H1 (cell line): Measurements from ENCODE around the gene GALNT6. TPM values are rescaled to one million over a fixed set of nuclear protein-coding genes. Genes with fewer than 3 reads are reported as not detected.

Experiments
- CTCF ChIA-PET: fragments of 300-600 bp; sonication (Branson Sonifier 250); formaldehyde crosslinking; loops from one replicate; lab custom pipeline; 2021; ENCODE audit not compliant: partially characterized antibody; lab: Charles Lee
- POLR2A ChIA-PET: fragments of 300-600 bp; sonication (Branson Sonifier 250); formaldehyde crosslinking; loops from one replicate; lab custom pipeline; 2021; ENCODE audit warnings: inconsistent platforms; ENCODE audit not compliant: partially characterized antibody; lab: Charles Lee
- DNase-seq, 2 experiments: peaks; one replicate each; pipeline versions ENCODE4 v3.0.0 to v3.0.0-alpha.2; 2010 to 2022; ENCODE audit warnings: low spot score in 2 of 2, low read depth in 1 of 2, mixed read lengths in 1 of 2
- FAIRE-seq: peaks from 2 replicates; lab custom pipeline; 2011; peaks lifted over from hg19 to GRCh38; lab: Jason Lieb, UNC
- H2AFZ ChIP-seq: 2 replicates; pipeline ENCODE4 v1.8.1; 2012; ENCODE audit warnings: low read length, inconsistent platforms
- H2AK5ac ChIP-seq: 2 replicates; pipeline ENCODE4 v1.6.1; 2013; ENCODE audit warnings: low read depth, low read length
- H2BK120ac ChIP-seq: replicated peaks from 2 replicates; pipeline ENCODE3; 2013; ENCODE audit warnings: low read depth, low read length, inconsistent platforms
- H2BK12ac ChIP-seq: 2 replicates; pipeline ENCODE4 v1.6.1; 2013; ENCODE audit warnings: low read depth, low read length
- H2BK15ac ChIP-seq: 2 replicates; pipeline ENCODE4 v1.6.1; 2013; ENCODE audit warnings: low read length
- H2BK20ac ChIP-seq: 2 replicates; pipeline ENCODE4 v1.6.1; 2013; ENCODE audit warnings: low read length
- H2BK5ac ChIP-seq: 2 replicates; pipeline ENCODE4 v1.6.1; 2013; ENCODE audit warnings: low read depth, low read length
- H3K14ac ChIP-seq: 2 replicates; pipeline ENCODE4 v1.6.1; 2013; ENCODE audit warnings: inconsistent platforms; ENCODE audit not compliant: insufficient read length
- H3K18ac ChIP-seq: 2 replicates; pipeline ENCODE4 v1.6.1; 2013; ENCODE audit warnings: low read length; ENCODE audit errors: extremely low read depth
- H3K23ac ChIP-seq: 2 replicates; pipeline ENCODE4 v1.6.1; 2013; ENCODE audit warnings: inconsistent platforms; ENCODE audit not compliant: insufficient read length
- H3K23me2 ChIP-seq: 2 replicates; pipeline ENCODE4 v1.6.1; 2013; ENCODE audit warnings: low read depth, low read length
- H3K27ac ChIP-seq: 2 replicates; pipeline ENCODE4 v1.6.1; 2011; ENCODE audit warnings: low read depth, low read length, inconsistent platforms
- H3K27me3 ChIP-seq, 4 experiments: replicated peaks in 1 of 4; 1 replicate in 1 of 4; 2 replicates in 3 of 4; pipeline versions ENCODE4 v1.6.1 to v1.8.1; 2011 to 2013; ENCODE audit warnings: low read length in 3 of 4, mild to moderate bottlenecking in 3 of 4, inconsistent platforms in 2 of 4, mixed read lengths in 2 of 4, moderate library complexity in 1 of 4; ENCODE audit not compliant: control insufficient read depth in 3 of 4, insufficient read depth in 3 of 4; ENCODE audit errors: extremely low read depth in 1 of 4
- H3K36me3 ChIP-seq, 4 experiments: 2 replicates each; pipeline versions ENCODE4 v1.6.1 to v1.8.1; 2011 to 2013; ENCODE audit warnings: mild to moderate bottlenecking in 4 of 4, low read length in 3 of 4, moderate library complexity in 2 of 4, control low read depth in 1 of 4, inconsistent platforms in 1 of 4; ENCODE audit not compliant: insufficient read depth in 4 of 4, control insufficient read depth in 2 of 4
- H3K4ac ChIP-seq: replicated peaks from 2 replicates; pipeline ENCODE3; 2013; ENCODE audit warnings: low read length, low read depth, mixed read lengths, inconsistent platforms; ENCODE audit not compliant: insufficient read length
- H3K4me1 ChIP-seq, 4 experiments: replicated peaks in 1 of 4; 1 replicate in 1 of 4; 2 replicates in 3 of 4; pipeline versions ENCODE4 v1.6.1 to v1.8.1; 2011 to 2013; ENCODE audit warnings: low read length in 3 of 4, inconsistent platforms in 2 of 4, mixed read lengths in 1 of 4; ENCODE audit not compliant: insufficient read depth in 4 of 4, control insufficient read depth in 3 of 4
- H3K4me2 ChIP-seq, 2 experiments: 2 replicates each; pipeline versions ENCODE4 v1.6.1 to v1.8.1; 2011 to 2013; ENCODE audit warnings: low read depth in 2 of 2, low read length in 2 of 2, control low read depth in 1 of 2, inconsistent platforms in 1 of 2, mild to moderate bottlenecking in 1 of 2; ENCODE audit not compliant: insufficient read depth in 1 of 2
- H3K4me3 ChIP-seq, 4 experiments: fragments of 200-600, 300-600 bp in 1 of 4; sonication (generic), shearing (Covaris generic), sonication (Bioruptor Twin) in 1 of 4; 2 replicates each; pipeline versions ENCODE4 v1.5.1 to v1.8.1; 2011 to 2016; ENCODE audit warnings: low read length in 4 of 4, low read depth in 3 of 4, control low read depth in 2 of 4, inconsistent platforms in 2 of 4, mild to moderate bottlenecking in 2 of 4, mixed read lengths in 1 of 4, moderate library complexity in 1 of 4; ENCODE audit not compliant: insufficient read depth in 2 of 4; ENCODE audit errors: extremely low read depth in 1 of 4
- H3K56ac ChIP-seq: replicated peaks from 2 replicates; pipeline ENCODE3; 2013; ENCODE audit warnings: low read depth, mild to moderate bottlenecking, mixed read lengths, low read length, inconsistent platforms; ENCODE audit not compliant: insufficient read length
- H3K79me1 ChIP-seq: 2 replicates; pipeline ENCODE4 v1.6.1; 2013; ENCODE audit warnings: low read depth, low read length, control low read depth
- H3K79me2 ChIP-seq, 2 experiments: 2 replicates each; pipeline versions ENCODE4 v1.6.1 to v1.8.1; 2012 to 2013; ENCODE audit warnings: low read length in 2 of 2, mild to moderate bottlenecking in 2 of 2, inconsistent platforms in 1 of 2; ENCODE audit not compliant: insufficient read depth in 2 of 2, control insufficient read depth in 1 of 2
- H3K9ac ChIP-seq, 4 experiments: replicated peaks in 1 of 4; 1 replicate in 1 of 4; 2 replicates in 3 of 4; pipeline versions ENCODE4 v1.6.1 to v1.8.1; 2011 to 2013; ENCODE audit warnings: low read depth in 3 of 4, low read length in 3 of 4, control low read depth in 2 of 4, mild to moderate bottlenecking in 2 of 4, moderate library complexity in 2 of 4, inconsistent platforms in 1 of 4; ENCODE audit errors: extremely low read depth in 1 of 4
- H3K9me3 ChIP-seq, 2 experiments: 2 replicates each; pipeline versions ENCODE4 v1.6.1 to v1.8.1; 2012 to 2013; ENCODE audit warnings: mild to moderate bottlenecking in 2 of 2, moderate library complexity in 2 of 2, control low read depth in 1 of 2, inconsistent platforms in 1 of 2, low read depth in 1 of 2, low read length in 1 of 2, mixed read lengths in 1 of 2; ENCODE audit not compliant: insufficient read depth in 2 of 2
- H4K20me1 ChIP-seq, 2 experiments: replicated peaks in 1 of 2; 2 replicates each; pipeline versions ENCODE3 to v1.8.1; 2011 to 2013; ENCODE audit warnings: inconsistent platforms in 2 of 2, low read length in 2 of 2, mild to moderate bottlenecking in 1 of 2; ENCODE audit not compliant: insufficient read depth in 2 of 2, control insufficient read depth in 1 of 2
- H4K5ac ChIP-seq: 2 replicates; pipeline ENCODE4 v1.6.1; 2013; ENCODE audit warnings: low read length, low read depth, mixed read lengths, inconsistent platforms; ENCODE audit not compliant: insufficient read length
- H4K8ac ChIP-seq: 2 replicates; pipeline ENCODE4 v1.8.0; 2013; ENCODE audit warnings: mild to moderate bottlenecking, moderate library complexity, low read length, inconsistent platforms; ENCODE audit not compliant: insufficient read depth; ENCODE audit errors: extremely low read depth
- H4K91ac ChIP-seq: replicated peaks from 2 replicates; pipeline ENCODE3; 2013; ENCODE audit warnings: low read length, mixed read lengths, inconsistent platforms; ENCODE audit not compliant: insufficient read length
- ATF2 ChIP-seq: IDR thresholded peaks from 2 replicates; pipeline ENCODE4 v1.6.1; 2012; ENCODE audit warnings: low read length, inconsistent platforms
- BACH1 ChIP-seq: IDR thresholded peaks from 2 replicates; pipeline ENCODE4 v1.6.1; 2012; ENCODE audit warnings: low read length, improper control_type of control experiment
- CBX5 ChIP-seq: fragments of 300-800, 300-1000 bp; sonication (generic); IDR thresholded peaks from 2 replicates; pipeline ENCODE4 v1.7.1; 2016; ENCODE audit warnings: antibody characterized with exemption, low read length, low read depth
- EZH2 ChIP-seq: fragments of 200-600 bp; sonication (generic); IDR thresholded peaks from 2 replicates; pipeline ENCODE4 v1.7.1; 2012; ENCODE audit warnings: low read depth, mild to moderate bottlenecking, moderate library complexity, low read length, inconsistent platforms; ENCODE audit not compliant: severe bottlenecking
- GABPA ChIP-seq: IDR thresholded peaks from 2 replicates; pipeline ENCODE4 v1.6.1; 2011; ENCODE audit warnings: mild to moderate bottlenecking, low read length, moderate library complexity, borderline replicate concordance; ENCODE audit not compliant: insufficient read depth
- GTF2F1 ChIP-seq: IDR thresholded peaks from 2 replicates; pipeline ENCODE4 v1.6.1; 2012; ENCODE audit warnings: low read depth, low read length, improper control_type of control experiment, borderline replicate concordance
- MAX ChIP-seq: IDR thresholded peaks from 2 replicates; pipeline ENCODE4 v1.6.1; 2012; ENCODE audit warnings: inconsistent platforms
- SAP30 ChIP-seq: fragments of 300-600 bp; sonication (generic); IDR thresholded peaks from 2 replicates; pipeline ENCODE4 v1.7.1; 2012; ENCODE audit warnings: low read length, moderate library complexity, mild to moderate bottlenecking, inconsistent platforms; ENCODE audit not compliant: insufficient read depth, insufficient replicate concordance
- SIN3A ChIP-seq, 2 experiments: IDR thresholded peaks in 1 of 2; conservative IDR thresholded peaks in 1 of 2; 2 replicates each; pipeline ENCODE4 v1.6.1; 2011 to 2012; ENCODE audit warnings: low read length in 2 of 2, improper control_type of control experiment in 1 of 2, low read depth in 1 of 2, mild to moderate bottlenecking in 1 of 2
- SUZ12 ChIP-seq: fragments of 200-600 bp; sonication (generic); IDR thresholded peaks from 2 replicates; pipeline ENCODE4 v1.6.1; 2012; ENCODE audit warnings: mild to moderate bottlenecking, inconsistent platforms, low read length, moderate library complexity, mixed read lengths
- ZNF274 ChIP-seq: IDR thresholded peaks from 2 replicates; pipeline ENCODE4 v1.7.0; 2012; ENCODE audit warnings: low read length, borderline replicate concordance; ENCODE audit errors: extremely low read depth
- whole genome bisulfite sequencing, 2 experiments: shearing (Covaris generic) in 1 of 2; methylation state at CpG; one replicate each; pipeline versions ENCODE4 v1.1.6 to v1.1.7; 2013 to 2015; ENCODE audit warnings: low lambda C conversion rate in 2 of 2, mixed read lengths in 2 of 2, inconsistent platforms in 1 of 2, low coverage in 1 of 2, missing lambda C conversion rate in 1 of 2; ENCODE audit not compliant: insufficient replicate concordance in 2 of 2, insufficient coverage in 1 of 2, insufficient read length in 1 of 2; ENCODE audit errors: extremely low coverage in 1 of 2, missing lambda C conversion rate in 1 of 2; 5-methylcytosine and 5-hydroxymethylcytosine counted together
- polyA plus RNA-seq, 7 experiments: library from polyadenylated mRNA; depleted of rRNA in 3 of 7; stranded (reverse) in 5 of 7; unstranded in 2 of 7; fragments of >200 nt in 5 of 7; fragments of 200-250 nt in 2 of 7; gene quantifications; 1 replicate in 5 of 7; 2 replicates in 1 of 7; 4 replicates in 1 of 7; pipeline versions ENCODE4 v1.2.1 to v1.2.3, GENCODE V29; 2011 to 2013; ENCODE audit warnings: missing spikeins in 2 of 7, mixed read lengths in 2 of 7
- total RNA-seq: library from RNA; stranded (reverse); fragmentation: NEBNext Ultra II Directional; extraction: Animal tissue kit (Norgen Biotek cat#: 25700); gene quantifications from 2 replicates; pipeline ENCODE4 v1.2.1, GENCODE V29; 2021

GALNT6 gene
- total and polyA plus RNA-seq, 2 of the 8 experiments (the other 6 are each of a cell fraction or from before 2014, with no cell fraction given): 5.8 to 10.7 TPM

- H2BK12ac ChIP-seq: no peak overlapping the region
- no peak overlapping the region for H2BK5ac ChIP-seq
- no peaks in the 10 kb centered on the region for H3K23me2 ChIP-seq
- H3K4me3 ChIP-seq: no peak overlapping the region; a peak in 1 of 8 replicates
- no peaks in the 10 kb centered on the region for H3K79me1 ChIP-seq
- no peaks in the 10 kb centered on the region for H3K9me3 ChIP-seq
- H4K8ac ChIP-seq: no peak overlapping the region
- no peak overlapping the region for H2BK15ac ChIP-seq
- ChIA-PET POLR2A (interaction anchor here (1.1 to 1.4 kb wide), 3 partner anchors 8 to 12 kb away, joined by 3 to 4 read pairs (median 4); no protein-coding TSS in a partner anchor), CTCF (interaction anchor here (0.6 to 4.4 kb wide), 6 partner anchors 10 to 97 kb away, joined by 3 to 44 read pairs (median 4); no protein-coding TSS in a partner anchor)
- no peak overlapping the region for H2BK120ac ChIP-seq
- H4K91ac ChIP-seq: no peak overlapping the region
- H3K79me2 ChIP-seq: no peaks in the 10 kb centered on the region
- no peaks in the 10 kb centered on the region; a peak in 1 of 7 replicates for H3K4me1 ChIP-seq
- no peak overlapping the region for H3K4me2 ChIP-seq
- no peak overlapping the region for H3K23ac ChIP-seq
- H3K18ac ChIP-seq: no peak overlapping the region
- H2AK5ac ChIP-seq: no peak overlapping the region
- no peak for FAIRE-seq
- no peak overlapping the region for H3K4ac ChIP-seq
- H3K27me3 ChIP-seq: no peaks in the 10 kb centered on the region
- no peak overlapping the region for H2BK20ac ChIP-seq
- no peak overlapping the region for H2AFZ ChIP-seq
- H3K27ac ChIP-seq: no peak overlapping the region
- H3K9ac ChIP-seq: no peak overlapping the region
- 81% methylated on average over 2 of the region's 2 CpGs; no CpG with 5 or more reads in 1 of the 2 experiments for WGBS, 2 experiments
- H4K20me1 ChIP-seq: no peaks in the 10 kb centered on the region
- no peak overlapping the region for H4K5ac ChIP-seq
- H3K14ac ChIP-seq: no peak overlapping the region
- H3K36me3 ChIP-seq: peaks cover 0 to 17% (median 3%) of the 10 kb centered on the region in 4 experiments; a peak in 4 of 8 replicates
- no peak for DNase-seq
- no peak overlapping the region for H3K56ac ChIP-seq
- TF ChIP-seq SAP30: no peak
- TF ChIP-seq SUZ12: no peak
- TF ChIP-seq EZH2: no peak
- TF ChIP-seq CBX5: no peak
- TF ChIP-seq SIN3A (conservative IDR thresholded peaks at IDR 0.05 in 1 of 2, IDR thresholded peaks at IDR 0.05 in 1 of 2; ENCODE audit: low read depth in 1 of 2, low read length in 2 of 2): no peak
- TF ChIP-seq ZNF274: no peak
- no peak for TF ChIP-seq GTF2F1
- TF ChIP-seq ATF2: no peak
- TF ChIP-seq GABPA: no peak
- TF ChIP-seq MAX: no peak
- no peak for TF ChIP-seq BACH1
Observed at GRCh38 chr12:51360315-51360714, 30.9 kb downstream of the GALNT6 start.
